IgD-negative memory B cell (primary cell): ENCODE data around the gene TSHR. TPM values are rescaled to one million over a fixed set of nuclear protein-coding genes. Genes with fewer than 3 reads are reported as not detected.

Source experiments
- H3K27ac Mint-ChIP-seq, 3 donors: one replicate each; pipeline ENCODE4 v1.8.0; 2020 to 2022; ENCODE audit warnings: mild to moderate bottlenecking in 3 of 3, mixed read lengths in 3 of 3, moderate library complexity in 1 of 3
- H3K27me3 Mint-ChIP-seq: one replicate; pipeline ENCODE4 v1.8.0; 2021; ENCODE audit warnings: mixed read lengths
- H3K36me3 Mint-ChIP-seq: one replicate; pipeline ENCODE4 v1.8.0; 2020; ENCODE audit warnings: mild to moderate bottlenecking, mixed read lengths
- H3K4me1 Mint-ChIP-seq, 3 donors: one replicate each; pipeline ENCODE4 v1.8.0; 2020 to 2022; ENCODE audit warnings: mixed read lengths in 3 of 3, mild to moderate bottlenecking in 1 of 3
- H3K4me3 Mint-ChIP-seq, 4 donors: one replicate each; pipeline ENCODE4 v1.8.0; 2020 to 2022; ENCODE audit warnings: mild to moderate bottlenecking in 4 of 4, mixed read lengths in 4 of 4, moderate library complexity in 3 of 4
- H3K9me3 Mint-ChIP-seq, 3 donors: one replicate each; pipeline ENCODE4 v1.8.0; 2020 to 2021; ENCODE audit warnings: mixed read lengths in 3 of 3, mild to moderate bottlenecking in 1 of 3
- polyA plus RNA-seq: library from polyadenylated mRNA; unstranded; fragments of 300-500 nt; fragmentation: Illumina TruSeq; gene quantifications from one replicate; pipeline ENCODE4 v1.2.3, GENCODE V29; 2021

The TSHR gene
- polyA plus RNA-seq, 1 donor from 2014 or later, result not detected

DNA sequence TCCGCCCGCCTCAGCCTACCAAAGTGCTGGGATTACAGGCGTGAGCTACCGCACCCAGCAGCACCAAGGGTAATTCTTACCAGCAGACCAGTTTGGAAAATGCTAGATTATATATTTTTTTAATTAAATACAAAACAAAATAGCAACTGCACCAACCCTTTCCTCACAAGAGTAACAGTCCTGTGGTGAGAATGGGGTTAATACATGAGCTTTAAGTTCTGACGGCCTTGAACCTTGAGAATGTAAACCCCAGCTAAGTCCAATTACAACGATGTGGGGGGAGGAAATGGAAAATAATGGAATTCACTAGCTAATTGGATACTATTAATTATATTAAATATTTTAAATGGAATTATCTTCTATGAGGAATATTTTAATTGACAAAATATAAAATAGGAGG is 183.0 kb downstream of the TSHR start:
- Mint-ChIP-seq H3K27me3 (no peaks in the 10 kb centered on the region), H3K36me3 (no peaks in the 10 kb centered on the region), H3K4me3 (no peak overlapping the region), H3K9me3 (no peaks in the 10 kb centered on the region), H3K4me1 (no peaks in the 10 kb centered on the region), H3K27ac (no peak overlapping the region)

DNA sequence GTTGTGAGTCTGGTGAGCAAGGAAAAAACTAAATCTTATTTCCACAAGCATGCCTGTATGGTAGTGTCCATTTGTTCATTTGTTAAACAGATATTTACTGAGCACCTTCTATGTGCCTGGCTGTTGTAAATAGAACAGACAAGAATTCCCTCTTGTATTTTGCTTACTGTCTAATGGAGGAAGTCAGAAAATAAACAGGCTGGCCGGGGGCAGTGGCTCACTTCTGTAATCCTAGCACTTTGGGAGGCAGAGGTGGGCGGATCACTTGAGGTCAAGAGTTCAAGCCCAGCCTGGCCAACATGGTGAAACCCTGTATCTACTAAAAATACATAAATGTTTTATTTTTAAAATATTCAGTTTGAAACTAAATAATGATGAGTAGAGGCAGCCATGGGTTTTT is 186.0 kb downstream of the TSHR start:
- H3K4me3 Mint-ChIP-seq, result no peak overlapping the region
- H3K36me3 Mint-ChIP-seq, result no peaks in the 10 kb centered on the region
- no peak overlapping the region for H3K27ac Mint-ChIP-seq
- peaks cover 0 to 4% (median 0%) of the 10 kb centered on the region in 3 donors for H3K4me1 Mint-ChIP-seq
- no peaks in the 10 kb centered on the region for H3K9me3 Mint-ChIP-seq
- no peaks in the 10 kb centered on the region for H3K27me3 Mint-ChIP-seq

DNA sequence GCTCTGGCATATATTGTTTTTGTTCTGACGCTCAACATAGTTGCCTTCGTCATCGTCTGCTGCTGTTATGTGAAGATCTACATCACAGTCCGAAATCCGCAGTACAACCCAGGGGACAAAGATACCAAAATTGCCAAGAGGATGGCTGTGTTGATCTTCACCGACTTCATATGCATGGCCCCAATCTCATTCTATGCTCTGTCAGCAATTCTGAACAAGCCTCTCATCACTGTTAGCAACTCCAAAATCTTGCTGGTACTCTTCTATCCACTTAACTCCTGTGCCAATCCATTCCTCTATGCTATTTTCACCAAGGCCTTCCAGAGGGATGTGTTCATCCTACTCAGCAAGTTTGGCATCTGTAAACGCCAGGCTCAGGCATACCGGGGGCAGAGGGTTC is 188.4 kb downstream of the TSHR start:
- Mint-ChIP-seq H3K4me1 (peaks cover 6 to 21% (median 13%) of the 10 kb centered on the region in 3 donors), H3K4me3 (no peak overlapping the region), H3K36me3 (no peaks in the 10 kb centered on the region)

DNA sequence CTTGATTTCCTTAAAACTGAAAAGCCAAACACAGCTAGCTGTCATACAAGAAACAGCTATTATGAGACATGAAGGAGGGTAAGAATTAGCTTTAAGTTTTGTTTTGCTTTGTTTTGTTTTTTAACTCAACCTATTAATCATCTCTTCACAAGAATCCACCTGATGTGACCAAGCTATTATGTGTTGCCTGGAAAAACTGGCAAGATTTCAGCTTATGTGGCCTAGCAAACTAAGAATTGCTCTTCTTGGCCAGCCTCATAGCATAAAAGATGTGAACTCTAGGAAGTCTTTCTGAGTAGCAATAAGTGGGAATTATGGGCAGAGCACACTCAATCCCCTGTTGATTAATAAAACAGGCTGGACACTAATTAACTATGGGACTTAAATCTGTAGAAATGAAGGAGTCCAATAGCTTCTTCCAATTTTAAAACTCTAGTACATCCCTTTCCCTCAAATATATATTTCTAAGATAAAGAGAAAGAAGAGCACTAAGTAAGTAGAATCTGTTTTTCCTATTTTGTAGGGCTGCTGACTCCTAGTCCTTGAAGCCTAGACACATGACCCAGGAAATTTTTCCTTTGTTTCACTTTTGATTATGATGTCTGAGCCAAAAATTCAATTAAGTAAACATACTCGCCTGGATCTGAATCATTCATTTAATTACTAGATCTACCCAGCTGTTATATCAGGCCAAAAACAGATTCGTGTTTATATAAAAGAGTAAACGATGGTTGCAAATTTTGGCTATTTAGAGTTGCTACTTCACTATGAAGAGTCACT is 189.6 kb downstream of the TSHR start:
- Mint-ChIP-seq H3K27ac (no peak overlapping the region), H3K9me3 (peaks cover 0 to 4% (median 0%) of the 10 kb centered on the region in 3 donors), H3K4me3 (no peak overlapping the region), H3K36me3 (no peaks in the 10 kb centered on the region), H3K27me3 (no peaks in the 10 kb centered on the region), H3K4me1 (peaks cover 6 to 21% (median 13%) of the 10 kb centered on the region in 3 donors)

More for the DNA sequence above, 188.4 kb downstream of the TSHR start:
- Mint-ChIP-seq H3K27me3 (no peaks in the 10 kb centered on the region), H3K9me3 (no peaks in the 10 kb centered on the region), H3K27ac (no peak overlapping the region)

DNA sequence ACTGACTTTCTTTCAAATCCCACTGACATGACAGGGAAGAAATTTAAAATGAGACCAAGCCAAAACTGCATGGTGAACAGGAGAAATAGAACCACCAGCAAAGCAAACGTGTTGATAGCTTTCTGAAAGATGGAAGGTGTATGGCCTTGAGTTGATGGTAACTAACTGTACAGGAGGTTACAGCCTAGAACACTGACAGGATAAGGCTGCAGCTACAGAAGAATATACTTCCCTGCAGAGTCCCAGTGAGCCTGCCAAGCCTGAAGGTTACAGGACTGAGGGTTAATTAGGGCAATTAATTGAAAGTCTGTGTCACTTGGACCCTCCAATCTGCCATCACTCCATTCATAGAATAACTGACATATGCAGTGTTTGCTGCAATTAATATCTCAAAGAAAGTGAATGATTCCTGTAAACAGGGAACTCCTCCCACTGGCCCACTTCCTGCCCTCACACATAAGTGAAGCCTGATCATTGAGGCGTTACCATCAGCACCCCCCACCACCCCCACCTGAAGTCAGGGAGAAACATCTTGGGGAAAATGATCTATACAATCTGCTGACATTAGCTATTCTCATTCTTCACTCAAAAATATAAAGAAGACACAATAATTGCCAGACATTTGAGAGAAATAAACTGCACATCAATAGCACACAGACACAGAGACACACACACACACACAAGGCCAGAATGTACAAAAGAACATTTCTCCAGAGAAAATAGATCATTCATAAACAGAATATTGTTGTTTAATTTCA is 191.9 kb downstream of the TSHR start:
- H3K27ac Mint-ChIP-seq, result no peak overlapping the region
- peaks cover 0 to 4% (median 0%) of the 10 kb centered on the region in 3 donors for H3K9me3 Mint-ChIP-seq
- H3K36me3 Mint-ChIP-seq, result no peaks in the 10 kb centered on the region
- H3K4me3 Mint-ChIP-seq, result peak overlapping the region in 1 of 4 donors; percentile 29
- peaks cover 6 to 21% (median 13%) of the 10 kb centered on the region in 3 donors for H3K4me1 Mint-ChIP-seq
- no peaks in the 10 kb centered on the region for H3K27me3 Mint-ChIP-seq

DNA sequence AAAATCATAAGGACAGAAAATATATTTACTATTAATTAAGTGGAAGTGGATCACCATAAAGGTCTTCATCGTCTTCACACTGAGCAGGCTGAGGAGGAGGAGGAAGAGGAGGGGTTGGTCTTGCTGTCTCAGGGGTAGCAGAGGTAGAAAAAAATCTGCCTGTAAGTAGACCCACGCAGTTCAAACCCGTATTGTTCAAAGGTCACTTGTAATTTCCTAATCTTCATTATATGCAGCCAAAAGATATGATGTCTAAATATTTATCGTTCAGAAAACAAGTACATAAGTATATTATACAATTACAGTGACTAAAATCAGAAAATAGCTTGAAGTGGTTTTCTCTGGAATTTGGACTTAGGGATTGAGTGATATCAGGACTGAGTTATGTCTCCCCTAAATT is 193.2 kb downstream of the TSHR start:
- H3K27me3 Mint-ChIP-seq, result no peaks in the 10 kb centered on the region
- no peak overlapping the region for H3K27ac Mint-ChIP-seq
- no peak overlapping the region for H3K4me3 Mint-ChIP-seq
- H3K4me1 Mint-ChIP-seq, result peaks cover 6 to 21% (median 13%) of the 10 kb centered on the region in 3 donors
- peaks cover 0 to 4% (median 0%) of the 10 kb centered on the region in 3 donors for H3K9me3 Mint-ChIP-seq
- no peaks in the 10 kb centered on the region for H3K36me3 Mint-ChIP-seq

DNA sequence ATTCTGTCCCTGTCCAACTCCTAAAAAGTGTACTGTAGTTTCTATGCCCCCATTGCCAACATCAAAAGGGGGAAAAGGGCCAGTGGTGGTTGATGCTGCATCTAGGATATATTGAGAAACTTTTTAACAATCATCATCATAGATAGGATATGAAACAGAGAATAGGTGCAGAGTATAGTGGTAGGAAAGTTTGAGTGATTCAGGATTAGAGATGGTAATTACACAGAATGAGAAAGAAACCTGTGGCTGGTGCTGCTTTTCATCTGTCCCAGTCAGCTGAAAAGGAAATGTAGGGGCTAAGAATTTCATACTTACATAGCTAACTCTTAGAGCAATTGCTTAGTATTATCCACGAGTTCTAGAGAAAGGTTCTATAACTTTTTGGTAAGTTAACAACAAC is 197.8 kb downstream of the TSHR start:
- Mint-ChIP-seq H3K27me3 (no peaks in the 10 kb centered on the region), H3K4me3 (no peak overlapping the region), H3K9me3 (peaks cover 0 to 4% (median 0%) of the 10 kb centered on the region in 3 donors), H3K27ac (no peak overlapping the region), H3K4me1 (no peaks in the 10 kb centered on the region), H3K36me3 (peaks cover 1% of the 10 kb centered on the region)

DNA sequence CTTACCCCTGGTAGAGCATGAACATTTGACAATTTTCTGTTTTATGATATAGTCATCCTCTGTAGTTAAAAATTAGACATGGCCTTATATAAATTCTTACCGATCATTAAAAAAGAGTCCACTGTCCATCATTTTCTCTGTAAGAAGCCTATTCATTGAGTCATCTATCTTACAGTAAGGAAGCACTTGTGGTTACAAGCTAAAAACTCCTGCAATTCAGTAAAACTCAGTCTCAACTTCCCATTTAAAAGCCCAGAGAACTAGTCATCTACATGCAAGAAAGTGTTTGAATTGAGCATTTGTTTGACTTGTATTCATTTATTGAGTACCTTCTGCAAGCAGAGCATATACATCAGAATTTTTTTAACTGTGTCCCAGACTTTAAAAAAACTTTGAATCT is 202.0 kb downstream of the TSHR start:
- no peak overlapping the region for H3K4me3 Mint-ChIP-seq
- H3K27me3 Mint-ChIP-seq, result no peaks in the 10 kb centered on the region
- no peaks in the 10 kb centered on the region for H3K9me3 Mint-ChIP-seq
- H3K4me1 Mint-ChIP-seq, result no peaks in the 10 kb centered on the region
- peaks cover 3% of the 10 kb centered on the region for H3K36me3 Mint-ChIP-seq
- H3K27ac Mint-ChIP-seq, result no peak overlapping the region

DNA sequence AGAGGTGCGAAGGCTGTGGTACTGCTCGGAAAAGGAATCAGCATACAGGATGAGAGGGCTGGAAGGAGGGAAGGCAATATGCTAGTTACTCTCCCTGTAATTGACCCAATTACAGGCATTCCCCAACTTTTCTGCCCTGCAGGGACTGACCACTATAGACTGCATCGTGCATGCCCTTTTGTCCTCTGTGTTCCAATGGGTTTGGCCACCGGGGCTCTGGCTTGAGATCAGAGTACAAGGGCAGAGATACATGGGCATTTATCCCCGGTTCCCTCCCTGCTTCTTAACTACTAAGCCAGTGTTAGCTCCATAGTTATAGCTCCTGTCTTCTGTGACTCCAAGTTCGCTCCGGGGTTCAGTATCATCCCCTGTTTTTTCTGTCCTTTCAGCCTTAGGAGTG is 205.7 kb downstream of the TSHR start:
- peaks cover 0 to 5% (median 4%) of the 10 kb centered on the region in 3 donors for H3K4me1 Mint-ChIP-seq
- H3K9me3 Mint-ChIP-seq, result no peaks in the 10 kb centered on the region
- H3K4me3 Mint-ChIP-seq, result no peak overlapping the region
- H3K36me3 Mint-ChIP-seq, result peaks cover 3% of the 10 kb centered on the region
- H3K27me3 Mint-ChIP-seq, result no peaks in the 10 kb centered on the region
- no peak overlapping the region for H3K27ac Mint-ChIP-seq

DNA sequence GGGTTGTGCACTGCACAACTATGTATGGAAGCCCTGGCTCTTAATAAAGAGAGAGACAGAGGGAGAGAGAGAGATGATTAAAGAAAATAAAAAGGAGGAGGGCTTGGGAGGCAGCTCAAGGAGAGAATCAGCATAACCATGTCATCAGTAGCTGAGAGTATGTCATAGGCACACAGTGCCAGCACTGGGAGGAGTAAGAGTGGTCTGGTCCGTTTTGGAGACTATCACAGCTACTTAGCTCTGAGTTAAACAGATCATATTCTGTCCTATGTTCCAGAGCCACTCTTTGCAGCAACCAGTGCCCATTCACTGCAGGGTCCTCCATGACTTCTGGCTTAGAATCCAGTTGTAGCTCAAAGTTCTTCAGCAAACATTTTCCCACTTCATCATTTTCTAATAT is 206.3 kb downstream of the TSHR start:
- Mint-ChIP-seq H3K36me3 (peaks cover 3% of the 10 kb centered on the region), H3K9me3 (no peaks in the 10 kb centered on the region), H3K27me3 (no peaks in the 10 kb centered on the region), H3K4me3 (no peak overlapping the region), H3K27ac (no peak overlapping the region), H3K4me1 (peaks cover 0 to 5% (median 4%) of the 10 kb centered on the region in 3 donors)

DNA sequence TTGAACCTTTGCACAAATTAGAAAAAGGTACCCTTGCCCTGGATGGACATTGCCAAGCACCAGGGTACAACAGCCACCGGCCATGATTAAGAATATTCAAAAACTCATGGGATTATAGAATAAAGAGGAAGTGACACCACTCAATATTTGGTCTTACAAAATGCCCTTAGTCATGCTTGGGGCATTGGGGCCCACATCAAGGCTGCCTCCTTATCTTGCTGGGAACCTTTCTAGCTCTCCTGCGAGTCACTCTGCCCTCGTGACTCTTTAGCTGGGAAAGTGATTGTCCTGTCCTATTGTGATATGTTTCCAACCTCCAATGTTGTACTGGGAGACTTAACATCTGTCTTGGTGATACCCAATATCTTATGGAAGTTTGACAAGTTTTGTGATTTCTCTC is 207.5 kb downstream of the TSHR start:
- H3K4me1 Mint-ChIP-seq, result peaks cover 0 to 5% (median 4%) of the 10 kb centered on the region in 3 donors
- H3K9me3 Mint-ChIP-seq, result no peaks in the 10 kb centered on the region
- H3K36me3 Mint-ChIP-seq, result peaks cover 3% of the 10 kb centered on the region
- no peak overlapping the region for H3K4me3 Mint-ChIP-seq
- H3K27me3 Mint-ChIP-seq, result no peaks in the 10 kb centered on the region
- H3K27ac Mint-ChIP-seq, result no peak overlapping the region

DNA sequence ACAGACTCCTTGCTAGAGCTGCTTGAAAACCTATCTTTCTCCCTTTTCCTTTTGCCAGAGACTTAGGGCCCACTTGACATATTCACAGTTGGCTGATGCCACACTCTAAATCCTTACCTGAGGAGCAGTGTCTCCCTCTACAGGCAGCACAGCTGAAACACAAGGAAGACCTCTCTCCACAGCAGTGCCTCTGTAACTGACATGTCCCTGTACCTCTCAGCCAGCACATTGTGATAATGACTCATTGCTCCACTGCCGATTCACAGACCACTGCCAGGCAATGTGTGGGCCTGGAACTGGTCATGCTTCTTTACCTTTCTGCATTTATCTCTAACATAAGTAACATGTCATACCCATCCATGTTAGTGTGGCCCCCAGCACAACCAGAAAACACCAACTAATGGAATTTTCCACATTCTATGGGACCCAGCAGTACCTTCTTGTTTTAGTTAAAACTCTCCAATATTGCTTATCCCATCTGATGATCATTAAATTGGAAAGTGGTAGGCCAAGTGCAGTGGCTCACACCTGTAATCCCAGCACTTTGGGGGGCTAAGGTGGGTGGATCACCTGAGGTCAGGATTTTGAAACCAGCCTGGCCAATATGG is 208.8 kb downstream of the TSHR start:
- Mint-ChIP-seq H3K27me3 (no peaks in the 10 kb centered on the region), H3K27ac (no peak overlapping the region), H3K9me3 (no peaks in the 10 kb centered on the region), H3K36me3 (no peaks in the 10 kb centered on the region), H3K4me3 (no peak overlapping the region), H3K4me1 (peaks cover under 1 to 5% (median 5%) of the 10 kb centered on the region in 3 donors)

DNA sequence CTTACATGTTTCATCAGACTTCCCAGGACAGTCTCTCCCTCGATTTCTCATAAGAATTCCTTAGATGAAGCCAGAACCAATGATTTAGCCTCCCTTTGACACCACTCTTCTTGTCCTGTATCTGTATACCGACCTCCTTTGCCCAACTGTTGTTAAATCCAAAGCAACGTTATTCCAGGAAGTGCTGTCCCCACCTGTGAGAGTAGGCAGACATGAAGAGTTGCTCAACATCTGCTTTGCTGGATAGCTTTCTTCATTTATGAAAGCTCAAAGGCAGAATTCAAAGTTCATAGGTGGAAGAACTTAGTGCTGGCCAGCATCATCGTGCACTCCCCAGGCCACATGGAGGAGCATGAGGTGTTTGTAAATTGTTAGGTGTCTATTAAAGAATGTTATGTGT is 209.8 kb downstream of the TSHR start:
- no peak overlapping the region for H3K27ac Mint-ChIP-seq
- H3K36me3 Mint-ChIP-seq, result no peaks in the 10 kb centered on the region
- no peaks in the 10 kb centered on the region for H3K27me3 Mint-ChIP-seq
- H3K4me3 Mint-ChIP-seq, result no peak overlapping the region
- peaks cover 6 to 12% (median 11%) of the 10 kb centered on the region in 3 donors for H3K4me1 Mint-ChIP-seq
- H3K9me3 Mint-ChIP-seq, result no peaks in the 10 kb centered on the region

DNA sequence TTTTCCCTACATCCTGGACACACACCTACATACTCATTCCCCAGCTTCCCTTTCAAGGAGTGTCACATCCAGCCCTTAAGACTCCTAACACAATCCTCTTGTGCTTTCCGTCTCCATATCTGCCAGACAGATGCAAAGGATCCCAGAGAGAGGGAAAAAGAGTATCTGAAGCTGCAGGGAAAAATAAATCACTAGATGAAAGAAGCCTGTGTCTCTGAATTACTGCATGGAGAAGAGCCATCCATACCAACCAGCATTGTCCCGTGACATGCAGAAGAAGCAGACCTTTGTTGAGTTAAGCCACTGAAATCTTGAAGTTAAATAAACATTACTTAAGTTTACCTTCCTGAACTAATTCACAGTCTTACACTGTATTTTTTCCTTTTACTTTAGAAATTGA is 210.7 kb downstream of the TSHR start:
- Mint-ChIP-seq H3K36me3 (no peaks in the 10 kb centered on the region), H3K27ac (no peak overlapping the region), H3K27me3 (no peaks in the 10 kb centered on the region), H3K4me3 (no peak overlapping the region), H3K9me3 (no peaks in the 10 kb centered on the region), H3K4me1 (peaks cover 14 to 17% (median 16%) of the 10 kb centered on the region in 3 donors)

DNA sequence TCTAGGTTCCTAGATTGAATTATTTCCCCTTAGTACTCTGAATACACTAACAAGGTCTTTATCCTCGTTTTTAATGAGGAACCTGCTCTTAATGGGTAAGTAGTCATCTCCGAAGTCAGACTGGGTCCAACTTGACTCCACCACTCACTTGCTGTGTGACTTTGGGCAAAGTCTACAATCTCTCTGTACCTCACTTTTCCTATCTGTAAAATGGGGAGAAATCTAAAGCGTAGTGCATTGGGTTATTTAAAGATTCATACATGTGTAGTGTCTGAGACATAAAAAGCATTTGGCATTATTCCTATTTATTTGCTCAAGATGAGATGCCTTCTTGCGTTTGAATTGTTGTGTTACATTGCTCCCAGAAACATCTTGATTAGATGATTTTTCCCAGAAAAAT is 213.8 kb downstream of the TSHR start:
- no peaks in the 10 kb centered on the region for H3K27me3 Mint-ChIP-seq
- peaks cover 31 to 40% (median 31%) of the 10 kb centered on the region in 3 donors for H3K4me1 Mint-ChIP-seq
- H3K27ac Mint-ChIP-seq, result peak overlapping the region in 2 of 3 donors; percentile 38 to 75
- no peaks in the 10 kb centered on the region for H3K36me3 Mint-ChIP-seq
- peak overlapping the region; percentile 88 to 98 (median 96) for H3K4me3 Mint-ChIP-seq
- no peaks in the 10 kb centered on the region for H3K9me3 Mint-ChIP-seq
